Midbrain (tissue), 1 donor: Measurements from ENCODE around the gene MT1F.

ENCODE experiments used
- DNase-seq: peaks from one replicate; lab custom pipeline; 2025; lab: John Stamatoyannopoulos, UW

Gene MT1F

GRCh38 chr16:56700195-56700594 is 42.4 kb downstream of the MT1F start:
- no peak for DNase-seq

- DNase-seq: no peak
Observed at GRCh38 chr16:56700631-56701030, 42.9 kb downstream of the MT1F start.

GRCh38 chr16:56701534-56701933 is 43.8 kb downstream of the MT1F start:
- DNase-seq: no peak

- DNase-seq: no peak
Observed at GRCh38 chr16:56702836-56703235, 45.1 kb downstream of the MT1F start.
